IMR-90 (cell line): Measurements from ENCODE around the gene GPER1. TPM values are rescaled to one million over a fixed set of nuclear protein-coding genes. Genes with fewer than 3 reads are reported as not detected.

Experiments
- ATAC-seq: fragments of 200-7000 bp; cut with Tn5 transposase; 2 replicates; pipeline ENCODE4 v1.9.1; 2020; ENCODE audit warnings: low read depth, mild to moderate bottlenecking, moderate library complexity
- BruUV-seq: library from RNA; stranded (reverse); fragments of 400-500 nt; replicated peaks from 2 replicates; lab custom pipeline; 2021; lab: Mats Ljungman, UMichigan
- CTCF ChIA-PET: fragments of 300-600 bp; formaldehyde crosslinking; extraction: SDS; loops from one replicate; lab custom pipeline; 2021; ENCODE audit warnings: antibody characterized with exemption; lab: Yijun Ruan, JAX
- POLR2A ChIA-PET: fragments of 300-600 bp; sonication (Branson Sonifier 250); formaldehyde crosslinking; loops from one replicate; lab custom pipeline; 2022; ENCODE audit warnings: antibody characterized with exemption; ENCODE audit not compliant: unreplicated experiment; lab: Charles Lee
- DNase-seq: peaks from one replicate; pipeline ENCODE4 v3.0.0; 2013
- H2AFZ ChIP-seq: replicated peaks from 2 replicates; pipeline ENCODE3; 2013; ENCODE audit warnings: low read length, mild to moderate bottlenecking; ENCODE audit not compliant: poor library complexity
- H2AK5ac ChIP-seq: 2 replicates; pipeline ENCODE4 v1.6.1; 2013; ENCODE audit warnings: low read depth, low read length, inconsistent platforms
- H2AK9ac ChIP-seq: replicated peaks from 2 replicates; pipeline ENCODE3; 2013; ENCODE audit warnings: mild to moderate bottlenecking, low read depth, low read length, moderate library complexity; ENCODE audit not compliant: poor library complexity
- H2BK120ac ChIP-seq: 2 replicates; pipeline ENCODE4 v1.6.1; 2013; ENCODE audit warnings: low read depth, low read length, inconsistent platforms
- H2BK15ac ChIP-seq: 3 replicates; pipeline ENCODE4 v1.6.1; 2013; ENCODE audit warnings: low read depth, low read length, inconsistent platforms
- H2BK20ac ChIP-seq: 2 replicates; pipeline ENCODE4 v1.6.1; 2013; ENCODE audit warnings: low read depth, mild to moderate bottlenecking, inconsistent platforms, low read length, moderate library complexity
- H2BK5ac ChIP-seq: 2 replicates; pipeline ENCODE4 v1.6.1; 2013; ENCODE audit warnings: mild to moderate bottlenecking, low read depth, low read length, inconsistent platforms; ENCODE audit not compliant: poor library complexity, severe bottlenecking
- H3K14ac ChIP-seq: replicated peaks from 2 replicates; pipeline ENCODE4 v1.6.1; 2013; ENCODE audit warnings: low read depth, low read length, inconsistent platforms
- H3K18ac ChIP-seq: 2 replicates; pipeline ENCODE4 v1.6.1; 2013; ENCODE audit warnings: low read depth, low read length, control low read depth
- H3K23ac ChIP-seq: 2 replicates; pipeline ENCODE4 v1.6.1; 2013; ENCODE audit warnings: low read depth, low read length, inconsistent platforms
- H3K27ac ChIP-seq: 2 replicates; pipeline ENCODE4 v1.5.1; 2013; ENCODE audit warnings: mild to moderate bottlenecking, control low read depth, low read length; ENCODE audit not compliant: insufficient read depth
- H3K27me3 ChIP-seq: 2 replicates; pipeline ENCODE4 v1.6.1; 2013; ENCODE audit warnings: low read length; ENCODE audit not compliant: control insufficient read depth, insufficient read depth
- H3K36me3 ChIP-seq: 2 replicates; pipeline ENCODE4 v1.6.1; 2013; ENCODE audit warnings: low read length, mixed read lengths; ENCODE audit not compliant: control insufficient read depth, insufficient read depth
- H3K4ac ChIP-seq: 2 replicates; pipeline ENCODE4 v1.6.1; 2013; ENCODE audit warnings: low read depth, low read length, inconsistent platforms
- H3K4me1 ChIP-seq: 2 replicates; pipeline ENCODE4 v1.6.1; 2013; ENCODE audit warnings: low read length, mixed read lengths; ENCODE audit not compliant: control insufficient read depth, insufficient read depth
- H3K4me2 ChIP-seq: 2 replicates; pipeline ENCODE4 v1.6.1; 2013; ENCODE audit warnings: low read depth, mild to moderate bottlenecking, control low read depth, low read length, moderate library complexity
- H3K4me3 ChIP-seq: 2 replicates; pipeline ENCODE4 v1.5.1; 2013; ENCODE audit warnings: low read depth, mild to moderate bottlenecking, control low read depth, low read length, moderate library complexity; ENCODE audit not compliant: insufficient read depth
- H3K56ac ChIP-seq: 2 replicates; pipeline ENCODE4 v1.6.1; 2013; ENCODE audit warnings: low read length, inconsistent platforms; ENCODE audit not compliant: insufficient read depth; ENCODE audit errors: extremely low read depth
- H3K79me1 ChIP-seq, 2 experiments: 2 replicates each; pipeline ENCODE4 v1.6.1; 2013; ENCODE audit warnings: low read length in 2 of 2, inconsistent platforms in 1 of 2, low read depth in 1 of 2
- H3K9ac ChIP-seq: 2 replicates; pipeline ENCODE4 v1.6.1; 2013; ENCODE audit warnings: low read depth, low read length, control low read depth
- H3K9me1 ChIP-seq: 2 replicates; pipeline ENCODE4 v1.6.1; 2013; ENCODE audit warnings: low read length, inconsistent platforms; ENCODE audit not compliant: insufficient read depth
- H3K9me3 ChIP-seq: 2 replicates; pipeline ENCODE4 v1.6.1; 2013; ENCODE audit warnings: low read length; ENCODE audit not compliant: control insufficient read depth, insufficient read depth
- H4K20me1 ChIP-seq: 2 replicates; pipeline ENCODE4 v1.6.1; 2013; ENCODE audit warnings: low read length, inconsistent platforms; ENCODE audit not compliant: insufficient read depth
- H4K5ac ChIP-seq: 2 replicates; pipeline ENCODE4 v1.6.1; 2013; ENCODE audit warnings: mild to moderate bottlenecking, low read depth, low read length, control low read depth
- H4K8ac ChIP-seq, 2 experiments: 2 replicates each; pipeline ENCODE4 v1.6.1; 2013; ENCODE audit warnings: low read depth in 2 of 2, low read length in 2 of 2, control low read depth in 1 of 2, inconsistent platforms in 1 of 2
- H4K91ac ChIP-seq: 2 replicates; pipeline ENCODE4 v1.6.1; 2013; ENCODE audit warnings: low read depth, low read length, inconsistent platforms; ENCODE audit not compliant: insufficient read depth
- BHLHE40 ChIP-seq: fragments of 150-350 bp; IDR thresholded peaks from 2 replicates; pipeline ENCODE4 v1.6.1; 2016; ENCODE audit warnings: mild to moderate bottlenecking, low read depth, low read length
- CEBPB ChIP-seq: IDR thresholded peaks from 2 replicates; pipeline ENCODE4 v1.6.1; 2012; ENCODE audit warnings: low read depth, low read length, improper control_type of control experiment
- CHD1 ChIP-seq: IDR thresholded peaks from 2 replicates; pipeline ENCODE4 v1.6.1; 2012; ENCODE audit warnings: low read depth, low read length, improper control_type of control experiment
- CTCF ChIP-seq: conservative IDR thresholded peaks from 2 replicates; pipeline ENCODE4 v1.5.1; 2012; ENCODE audit warnings: mild to moderate bottlenecking, low read depth, low read length, improper control_type of control experiment
- FOS ChIP-seq: fragments of 150-350 bp; IDR thresholded peaks from 2 replicates; pipeline ENCODE4 v1.6.1; 2016; ENCODE audit warnings: low read depth, low read length
- MAFK ChIP-seq: IDR thresholded peaks from 2 replicates; pipeline ENCODE4 v1.6.1; 2012; ENCODE audit warnings: low read depth, low read length, improper control_type of control experiment
- MAZ ChIP-seq: IDR thresholded peaks from 2 replicates; pipeline ENCODE4 v1.6.1; 2012; ENCODE audit warnings: low read depth, mild to moderate bottlenecking, low read length, improper control_type of control experiment, moderate library complexity, borderline replicate concordance
- MXI1 ChIP-seq: IDR thresholded peaks from 2 replicates; pipeline ENCODE4 v1.6.1; 2012; ENCODE audit warnings: low read depth, mild to moderate bottlenecking, low read length, moderate library complexity, borderline replicate concordance
- NFE2L2 ChIP-seq: fragments of 150-350 bp; IDR thresholded peaks from 2 replicates; pipeline ENCODE4 v1.6.1; 2016; ENCODE audit warnings: low read depth, mild to moderate bottlenecking, low read length
- POLR2A ChIP-seq: IDR thresholded peaks from 2 replicates; pipeline ENCODE4 v1.6.1; 2012; ENCODE audit warnings: mild to moderate bottlenecking, low read depth, low read length
- RCOR1 ChIP-seq: IDR thresholded peaks from 2 replicates; pipeline ENCODE4 v1.6.1; 2012; ENCODE audit warnings: mild to moderate bottlenecking, low read length, improper control_type of control experiment; ENCODE audit not compliant: insufficient replicate concordance
- RFX5 ChIP-seq: IDR thresholded peaks from 2 replicates; pipeline ENCODE4 v1.8.0; 2012; ENCODE audit warnings: low read depth, mild to moderate bottlenecking, low read length, moderate library complexity
- SMC3 ChIP-seq: fragments of 150-350 bp; IDR thresholded peaks from 2 replicates; pipeline ENCODE4 v1.6.1; 2016; ENCODE audit warnings: low read depth, mild to moderate bottlenecking, antibody characterized with exemption, low read length, moderate library complexity
- USF2 ChIP-seq: fragments of 150-350 bp; IDR thresholded peaks from 2 replicates; pipeline ENCODE4 v1.6.1; 2017; ENCODE audit warnings: mild to moderate bottlenecking, antibody characterized with exemption, low read length, low read depth
- WGBS, 2 experiments: methylation state at CpG; one replicate each; pipeline versions ENCODE4 v1.1.5 to v1.1.7; 2013; ENCODE audit warnings: missing lambda C conversion rate in 2 of 2; ENCODE audit not compliant: insufficient read length in 1 of 2; ENCODE audit errors: extremely low coverage in 2 of 2; 5-methylcytosine and 5-hydroxymethylcytosine counted together
- dilution Hi-C: fragments of 300-500 bp; cut with HindIII; formaldehyde crosslinking; loops from one replicate; pipeline ENCODE4 v1.14.3; 2018; ENCODE audit warnings: low sequenced_read_pairs; ENCODE audit not compliant: unreplicated experiment
- in situ Hi-C: fragments of 300-500 bp; cut with MboI; formaldehyde crosslinking; loops from 3 replicates; pipeline ENCODE4 v1.14.3; 2019; ENCODE audit warnings: low sequenced_read_pairs, inconsistent platforms, mixed read lengths
- intact Hi-C: fragments of 100-400 bp; cut with micrococcal nuclease; formaldehyde crosslinking; loops from 2 replicates; pipeline ENCODE4 v1.10.0; 2022
- polyA plus RNA-seq, 3 experiments: library from polyadenylated mRNA; depleted of rRNA; stranded (reverse); fragments of >200 nt; gene quantifications; 2 replicates each; pipeline ENCODE4 v1.2.3, GENCODE V29; 2012; ENCODE audit warnings: low replicate concordance in 1 of 3
- total RNA-seq: library from RNA; depleted of rRNA; stranded (reverse); fragments of >200 nt; gene quantifications from 2 replicates; pipeline ENCODE4 v1.2.3, GENCODE V29; 2012

GPER1 gene
- total and polyA plus RNA-seq, 2 of the 4 experiments (the other 2 are of a cell fraction) = 2.0 to 5.8 TPM

DNA sequence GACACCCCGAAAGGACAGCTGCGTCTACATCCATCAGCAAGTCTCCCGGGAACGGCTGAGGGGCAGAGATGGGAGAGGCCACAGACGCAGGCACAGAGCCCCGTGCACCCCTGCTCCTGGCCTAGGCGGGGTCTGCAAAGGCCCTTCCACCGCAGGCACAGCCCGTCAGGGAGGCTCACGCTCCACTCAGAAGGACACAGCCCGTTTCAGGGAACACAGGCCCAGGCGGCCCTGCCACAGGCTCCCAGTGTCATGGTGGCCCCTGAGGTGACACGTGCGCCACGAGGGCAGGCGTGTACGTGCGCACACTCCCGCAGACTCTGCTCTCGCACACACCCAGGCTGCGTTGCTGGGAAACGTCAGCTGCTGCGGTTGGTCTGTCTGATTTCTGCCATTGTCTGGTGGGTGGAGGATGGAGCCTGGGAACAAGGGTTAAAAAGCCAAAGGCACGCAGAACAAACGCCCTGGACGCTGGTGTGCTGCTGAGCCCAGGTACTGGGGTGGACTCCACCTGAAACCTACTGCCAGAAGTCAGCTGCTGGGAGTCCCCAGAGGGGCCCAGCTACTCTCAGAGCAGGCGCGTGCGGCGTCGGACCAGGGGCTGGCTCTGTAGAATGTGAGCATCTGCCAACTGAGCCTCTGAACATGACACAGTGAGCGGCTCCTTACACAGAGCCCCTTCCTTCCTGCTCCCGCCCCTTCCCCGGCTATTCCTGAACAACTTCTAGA lies 13.1 kb downstream of the GPER1 start:
- no TSS peak for BruUV-seq
- Histone ChIP-seq H3K27ac (no peak overlapping the region), H2BK120ac (no peak overlapping the region), H3K9me1 (no peaks in the 10 kb centered on the region; the same call in 1 of the 2 replicates), H2BK5ac (no peak overlapping the region), H4K5ac (no peak overlapping the region), H4K20me1 (peaks cover 11% of the 10 kb centered on the region; the same call in 1 of the 2 replicates), H3K9me3 (no peaks in the 10 kb centered on the region), H3K36me3 (peaks cover 2% of the 10 kb centered on the region), H4K91ac (no peak overlapping the region), H3K79me1 (peaks cover 5 to 18% of the 10 kb centered on the region in 2 experiments; a peak in 3 of 4 replicates), H3K18ac (no peak overlapping the region), H3K23ac (no peak overlapping the region), H2AK9ac (no peak overlapping the region), H3K56ac (no peak overlapping the region), H3K9ac (no peak overlapping the region), H3K14ac (no peak overlapping the region), H2AFZ (no peak overlapping the region), H3K4me1 (peaks cover 2% of the 10 kb centered on the region; the same call in 1 of the 2 replicates), H3K27me3 (no peaks in the 10 kb centered on the region), H4K8ac (no peak overlapping the region), H3K4ac (no peak overlapping the region), H2BK20ac (no peak overlapping the region), H2AK5ac (no peak overlapping the region), H2BK15ac (no peak overlapping the region), H3K4me3 (no peak overlapping the region), H3K4me2 (no peak overlapping the region)
- DNase-seq (no peak), ATAC-seq (no peak)
- intact Hi-C loops (no loop called here), dilution Hi-C loops (no loop called here), in situ Hi-C loops (no loop called here)
- ChIA-PET CTCF (no interaction called here), POLR2A (no interaction called here)
- TF ChIP-seq SMC3 = no peak
- no peak for TF ChIP-seq POLR2A
- TF ChIP-seq BHLHE40 = no peak
- no peak for TF ChIP-seq MXI1
- no peak for TF ChIP-seq RFX5
- TF ChIP-seq RCOR1 = no peak
- TF ChIP-seq CHD1 = no peak
- no peak for TF ChIP-seq NFE2L2
- no peak for TF ChIP-seq MAZ
- no peak for TF ChIP-seq CTCF
- TF ChIP-seq CEBPB = no peak
- TF ChIP-seq USF2 = no peak
- TF ChIP-seq FOS = no peak
- TF ChIP-seq MAFK = no peak
- 77% methylated on average over 23 of the region's 34 CpGs; no CpG with 5 or more reads in 1 of the 2 experiments for WGBS, 2 experiments
